Tibial artery (tissue), 4 donors: ENCODE results near the gene DNAJC7.

ENCODE experiments used
- DNase-seq, 2 donors: peaks; one replicate each; pipeline ENCODE4 v3.0.0-alpha.2; 2019
- H3K27ac ChIP-seq, 2 donors: fragments of 200-600 bp; sonication (generic) in 1 of 2; 1 replicate in 1 of 2; 2 replicates in 1 of 2; pipeline ENCODE4 v1.5.1; 2018 to 2019; ENCODE audit warnings: mild to moderate bottlenecking in 1 of 2
- H3K27me3 ChIP-seq, 2 donors: fragments of 200-600 bp; sonication (generic) in 1 of 2; one replicate each; pipeline versions ENCODE4 v1.5.1 to v1.6.0; 2016 to 2019
- H3K36me3 ChIP-seq, 3 donors: fragments of 200-600 bp; sonication (generic) in 2 of 3; one replicate each; pipeline ENCODE4 v1.5.1; 2016 to 2019; ENCODE audit warnings: mild to moderate bottlenecking in 2 of 3
- H3K4me1 ChIP-seq, 4 donors: fragments of 200-600 bp; sonication (generic) in 2 of 4; 1 replicate in 3 of 4; 2 replicates in 1 of 4; pipeline ENCODE4 v1.5.1; 2016 to 2019
- H3K4me3 ChIP-seq, 2 donors: fragments of 200-600 bp; sonication (generic) in 1 of 2; 1 replicate in 1 of 2; 2 replicates in 1 of 2; pipeline ENCODE4 v1.5.1; 2018 to 2019; ENCODE audit warnings: mild to moderate bottlenecking in 2 of 2
- H3K9me3 ChIP-seq, 3 donors: fragments of 200-600 bp; sonication (generic) in 1 of 3; one replicate each; pipeline ENCODE4 v1.5.1; 2016 to 2019
- intact Hi-C: fragments of 100-400 bp; cut with DNase I; formaldehyde crosslinking; loops from one replicate; pipeline ENCODE4 v1.15.0; 2023; ENCODE audit warnings: low total_unique reads
- TF ChIP-seq, protein P1 (sequence below), 2 experiments: fragments of 200-600 bp in 1 of 2; fragments of 450-650 bp in 1 of 2; IDR thresholded peaks; one replicate each; pipeline ENCODE4 v1.5.1; 2017 to 2019; ENCODE audit warnings: antibody characterized with exemption in 2 of 2, mild to moderate bottlenecking in 1 of 2, moderate library complexity in 1 of 2

DNAJC7 gene

GRCh38 chr17:41968676-41969075 lies 48.6 kb downstream of the DNAJC7 start:
- intact Hi-C loops, result loop anchor here (10.0 kb wide), 1 partner anchor 146 kb away; the partner anchor contains the start of gene DHX58
- TF ChIP-seq, protein P1, sequence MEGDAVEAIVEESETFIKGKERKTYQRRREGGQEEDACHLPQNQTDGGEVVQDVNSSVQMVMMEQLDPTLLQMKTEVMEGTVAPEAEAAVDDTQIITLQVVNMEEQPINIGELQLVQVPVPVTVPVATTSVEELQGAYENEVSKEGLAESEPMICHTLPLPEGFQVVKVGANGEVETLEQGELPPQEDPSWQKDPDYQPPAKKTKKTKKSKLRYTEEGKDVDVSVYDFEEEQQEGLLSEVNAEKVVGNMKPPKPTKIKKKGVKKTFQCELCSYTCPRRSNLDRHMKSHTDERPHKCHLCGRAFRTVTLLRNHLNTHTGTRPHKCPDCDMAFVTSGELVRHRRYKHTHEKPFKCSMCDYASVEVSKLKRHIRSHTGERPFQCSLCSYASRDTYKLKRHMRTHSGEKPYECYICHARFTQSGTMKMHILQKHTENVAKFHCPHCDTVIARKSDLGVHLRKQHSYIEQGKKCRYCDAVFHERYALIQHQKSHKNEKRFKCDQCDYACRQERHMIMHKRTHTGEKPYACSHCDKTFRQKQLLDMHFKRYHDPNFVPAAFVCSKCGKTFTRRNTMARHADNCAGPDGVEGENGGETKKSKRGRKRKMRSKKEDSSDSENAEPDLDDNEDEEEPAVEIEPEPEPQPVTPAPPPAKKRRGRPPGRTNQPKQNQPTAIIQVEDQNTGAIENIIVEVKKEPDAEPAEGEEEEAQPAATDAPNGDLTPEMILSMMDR (IDR thresholded peaks at IDR 0.05), result no peak
- Histone ChIP-seq H3K36me3 (peaks cover 11 to 52% (median 21%) of the 10 kb centered on the region in 3 donors), H3K27ac (no peak overlapping the region), H3K4me1 (peaks cover 0 to 66% (median 28%) of the 10 kb centered on the region in 4 donors), H3K9me3 (no peaks in the 10 kb centered on the region), H3K4me3 (no peak overlapping the region), H3K27me3 (no peaks in the 10 kb centered on the region)
- DNase-seq, result no peak

DNA sequence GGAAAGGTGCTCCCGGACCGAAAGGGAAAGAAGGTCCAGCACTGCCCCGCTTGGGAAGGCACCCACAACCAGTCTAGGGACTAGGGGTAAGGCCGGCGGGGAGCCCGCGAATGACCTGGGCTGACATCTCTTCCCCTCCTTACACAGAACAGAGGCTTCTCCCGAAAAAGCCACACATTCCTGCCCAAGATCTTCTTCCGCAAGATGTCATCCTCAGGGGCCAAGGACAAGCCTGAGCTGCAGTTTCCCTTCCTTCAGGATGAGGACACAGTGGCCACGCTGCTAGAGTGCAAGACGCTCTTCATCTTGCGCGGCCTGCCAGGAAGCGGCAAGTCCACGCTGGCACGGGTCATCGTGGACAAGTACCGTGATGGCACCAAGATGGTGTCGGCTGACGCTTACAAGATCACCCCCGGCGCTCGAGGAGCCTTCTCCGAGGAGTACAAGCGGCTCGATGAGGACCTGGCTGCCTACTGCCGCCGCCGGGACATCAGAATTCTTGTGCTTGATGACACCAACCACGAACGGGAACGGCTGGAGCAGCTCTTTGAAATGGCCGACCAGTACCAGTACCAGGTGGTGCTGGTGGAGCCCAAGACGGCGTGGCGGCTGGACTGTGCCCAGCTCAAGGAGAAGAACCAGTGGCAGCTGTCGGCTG lies 49.2 kb downstream of the DNAJC7 start:
- no peaks in the 10 kb centered on the region for H3K27me3 ChIP-seq
- intact Hi-C loops, result loop anchor here (10.0 kb wide), 1 partner anchor 147 kb away; the partner anchor contains the start of gene DHX58
- peaks cover 5 to 46% (median 15%) of the 10 kb centered on the region in 3 donors for H3K36me3 ChIP-seq
- no peaks in the 10 kb centered on the region for H3K9me3 ChIP-seq
- H3K4me3 ChIP-seq, result peak overlapping the region; percentile 70 to 90
- TF ChIP-seq, protein P1 (IDR thresholded peaks at IDR 0.05), result no peak
- peak overlapping the region; percentile 87 to 93 for H3K27ac ChIP-seq
- peaks cover 0 to 60% (median 28%) of the 10 kb centered on the region in 4 donors for H3K4me1 ChIP-seq
- no peak for DNase-seq

- H3K27me3 ChIP-seq, result no peaks in the 10 kb centered on the region
- DNase-seq, result no peak
- no peaks in the 10 kb centered on the region for H3K9me3 ChIP-seq
- peaks cover 0 to 57% (median 28%) of the 10 kb centered on the region in 4 donors for H3K4me1 ChIP-seq
- peak overlapping the region; percentile 70 to 90 for H3K4me3 ChIP-seq
- intact Hi-C loops, result loop anchor here (10.0 kb wide), 1 partner anchor 147 kb away; the partner anchor contains the start of gene DHX58
- peaks cover 0 to 38% (median 8%) of the 10 kb centered on the region in 3 donors for H3K36me3 ChIP-seq
- peak overlapping the region; percentile 87 to 93 for H3K27ac ChIP-seq
- TF ChIP-seq, protein P1 (IDR thresholded peaks at IDR 0.05), result no peak
Observed at GRCh38 chr17:41967141-41967920, 49.9 kb downstream of the DNAJC7 start.

DNA sequence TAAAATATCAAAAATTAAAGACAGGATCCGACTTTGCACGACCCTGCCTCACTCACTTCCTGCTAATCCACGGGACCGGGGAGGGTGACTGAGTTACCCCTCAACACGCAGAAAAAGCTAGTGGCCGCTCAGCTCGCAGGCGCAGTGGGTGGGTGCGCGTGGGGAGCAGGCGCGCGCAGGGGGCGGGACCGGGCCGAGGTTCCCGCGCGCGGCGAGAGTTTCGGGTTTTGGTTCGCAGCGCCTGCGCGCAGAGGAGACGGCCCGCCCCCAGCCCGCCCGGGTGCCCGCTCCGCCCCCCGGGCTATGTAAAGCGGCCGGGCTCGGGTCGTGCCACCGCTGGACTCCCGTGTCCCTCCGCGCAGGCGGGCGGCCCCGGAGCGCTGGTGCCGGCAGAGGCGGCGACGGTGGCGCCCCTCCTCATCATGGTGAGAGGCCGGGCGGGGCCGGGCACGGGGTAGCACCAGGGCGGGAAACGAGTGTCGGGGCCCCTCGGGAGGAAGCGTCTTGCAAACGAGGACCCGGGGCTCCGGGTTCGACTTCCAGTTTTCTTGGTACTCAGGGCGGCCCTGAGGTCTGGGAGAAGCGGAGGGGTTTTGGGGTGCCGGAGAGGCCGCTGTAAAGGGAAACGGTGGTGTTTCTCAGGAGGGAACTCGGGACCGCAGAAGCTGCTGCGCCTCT lies 50.6 kb downstream of the DNAJC7 start, which contains the start of gene CNP:
Gene CNP (plus strand): TSS at position 333 of the 678 bp plus-strand sequence. CDS start 90 bp downstream, at position 423.
- intact Hi-C loops, result loop anchor here (10.0 kb wide), 1 partner anchor 148 kb away; the partner anchor contains the start of gene DHX58

More for the DNA sequence above, 50.6 kb downstream of the DNAJC7 start, which contains the start of gene CNP:
- DNase-seq, result peak; percentile 92 to 97
- Histone ChIP-seq H3K9me3 (no peaks in the 10 kb centered on the region), H3K27ac (peak within 1 kb of the TSS; percentile 87 to 93), H3K4me3 (peak within 1 kb of the TSS; percentile 70 to 90), H3K4me1 (peaks cover 0 to 49% (median 28%) of the 10 kb centered on the region in 4 donors), H3K36me3 (peaks cover 0 to 31% (median 5%) of the 10 kb centered on the region in 3 donors), H3K27me3 (no peaks in the 10 kb centered on the region)
- TF ChIP-seq, protein P1 (IDR thresholded peaks at IDR 0.05), result no peak
